HG03095 (cell line): Measurements from ENCODE around the gene ZMIZ1.

ENCODE experiments used
- ATAC-seq: cut with Tn5 transposase; IDR thresholded peaks from one replicate; pipeline ENCODE4 v1.9.1; 2021; ENCODE audit warnings: moderate library complexity; ENCODE audit not compliant: unreplicated experiment

The ZMIZ1 gene

GRCh38 chr10:79115302-79115701 is 46.5 kb downstream of the ZMIZ1 start:
- no peak for ATAC-seq

- peak; percentile 23 for ATAC-seq
Measured at GRCh38 chr10:79116368-79116767, 47.6 kb downstream of the ZMIZ1 start.

GRCh38 chr10:79116801-79117723 is 48.3 kb downstream of the ZMIZ1 start:
- peak; percentile 86 for ATAC-seq

- ATAC-seq: no peak
Measured at GRCh38 chr10:79118286-79119202, 49.8 kb downstream of the ZMIZ1 start.

- ATAC-seq: no peak
Measured at GRCh38 chr10:79119306-79119705, 50.5 kb downstream of the ZMIZ1 start.

GRCh38 chr10:79123547-79123963 is 54.8 kb downstream of the ZMIZ1 start:
- ATAC-seq: no peak

GRCh38 chr10:79124066-79124465 is 55.3 kb downstream of the ZMIZ1 start:
- no peak for ATAC-seq

- no peak for ATAC-seq
Measured at GRCh38 chr10:79125092-79125491, 56.3 kb downstream of the ZMIZ1 start.

- ATAC-seq: no peak
Measured at GRCh38 chr10:79126351-79127080, 57.8 kb downstream of the ZMIZ1 start.

- no peak for ATAC-seq
Measured at GRCh38 chr10:79127151-79127961, 58.6 kb downstream of the ZMIZ1 start.

- no peak for ATAC-seq
Measured at GRCh38 chr10:79128241-79128922, 59.6 kb downstream of the ZMIZ1 start.

- ATAC-seq: no peak
Measured at GRCh38 chr10:79128923-79129305, 60.1 kb downstream of the ZMIZ1 start.

- no peak for ATAC-seq
Measured at GRCh38 chr10:79129361-79129997, 60.7 kb downstream of the ZMIZ1 start.

GRCh38 chr10:79130255-79130654 is 61.5 kb downstream of the ZMIZ1 start:
- ATAC-seq: no peak

GRCh38 chr10:79130846-79131245 is 62.1 kb downstream of the ZMIZ1 start:
- ATAC-seq: no peak

GRCh38 chr10:79131836-79132631 is 63.3 kb downstream of the ZMIZ1 start:
- ATAC-seq: no peak

- no peak for ATAC-seq
Measured at GRCh38 chr10:79132681-79133381, 64.1 kb downstream of the ZMIZ1 start.

- no peak for ATAC-seq
Measured at GRCh38 chr10:79133416-79133815, 64.7 kb downstream of the ZMIZ1 start.
